Cardiac fibroblast (primary cell): ENCODE measurements around the gene GAS2L2.

ENCODE experiments used
- DNase-seq, 2 donors: peaks; one replicate each; pipeline versions ENCODE4 v3.0.0 to v3.0.0-alpha.2; 2010; ENCODE audit warnings: low read depth in 2 of 2
- H3K4me3 ChIP-seq, 2 donors: replicated peaks in 1 of 2; 1 replicate in 1 of 2; 2 replicates in 1 of 2; pipeline ENCODE4 v1.5.1; 2011; ENCODE audit warnings: low read depth in 2 of 2, low read length in 2 of 2, mild to moderate bottlenecking in 2 of 2, moderate library complexity in 1 of 2
- TF ChIP-seq, protein P1 (sequence below): IDR thresholded peaks from one replicate; pipeline ENCODE4 v1.5.1; 2011; ENCODE audit warnings: low read depth, mild to moderate bottlenecking, low read length, inconsistent platforms

Gene GAS2L2

DNA sequence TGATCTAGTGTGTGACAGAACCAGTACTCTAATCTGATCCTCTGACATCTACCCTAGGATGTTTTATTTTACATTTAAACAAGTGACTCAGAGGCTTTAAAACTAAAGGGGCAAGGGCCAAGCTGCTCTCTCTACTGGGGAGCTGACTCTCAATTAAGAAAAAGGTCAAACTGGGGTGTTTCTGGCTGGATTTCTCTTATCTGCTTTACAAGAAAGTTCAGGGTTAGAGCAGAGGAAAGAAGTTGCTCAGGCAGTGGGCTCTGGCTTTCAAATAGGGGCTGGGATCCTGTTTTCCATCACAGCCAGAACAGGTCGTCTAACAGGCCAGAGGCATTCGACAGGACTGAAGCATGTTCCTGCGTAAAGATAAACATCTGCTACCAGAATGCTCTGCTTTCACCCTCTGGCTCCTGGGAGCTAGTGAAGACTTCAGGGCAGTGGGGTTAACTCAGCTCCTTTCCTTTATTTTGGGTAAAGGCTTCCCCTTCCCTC is 33.9 kb upstream of the GAS2L2 start:
- H3K4me3 ChIP-seq: no peak overlapping the region
- peak in 1 of 2 donors; percentile 29 for DNase-seq
- TF ChIP-seq, protein P1, sequence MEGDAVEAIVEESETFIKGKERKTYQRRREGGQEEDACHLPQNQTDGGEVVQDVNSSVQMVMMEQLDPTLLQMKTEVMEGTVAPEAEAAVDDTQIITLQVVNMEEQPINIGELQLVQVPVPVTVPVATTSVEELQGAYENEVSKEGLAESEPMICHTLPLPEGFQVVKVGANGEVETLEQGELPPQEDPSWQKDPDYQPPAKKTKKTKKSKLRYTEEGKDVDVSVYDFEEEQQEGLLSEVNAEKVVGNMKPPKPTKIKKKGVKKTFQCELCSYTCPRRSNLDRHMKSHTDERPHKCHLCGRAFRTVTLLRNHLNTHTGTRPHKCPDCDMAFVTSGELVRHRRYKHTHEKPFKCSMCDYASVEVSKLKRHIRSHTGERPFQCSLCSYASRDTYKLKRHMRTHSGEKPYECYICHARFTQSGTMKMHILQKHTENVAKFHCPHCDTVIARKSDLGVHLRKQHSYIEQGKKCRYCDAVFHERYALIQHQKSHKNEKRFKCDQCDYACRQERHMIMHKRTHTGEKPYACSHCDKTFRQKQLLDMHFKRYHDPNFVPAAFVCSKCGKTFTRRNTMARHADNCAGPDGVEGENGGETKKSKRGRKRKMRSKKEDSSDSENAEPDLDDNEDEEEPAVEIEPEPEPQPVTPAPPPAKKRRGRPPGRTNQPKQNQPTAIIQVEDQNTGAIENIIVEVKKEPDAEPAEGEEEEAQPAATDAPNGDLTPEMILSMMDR: no peak

DNA sequence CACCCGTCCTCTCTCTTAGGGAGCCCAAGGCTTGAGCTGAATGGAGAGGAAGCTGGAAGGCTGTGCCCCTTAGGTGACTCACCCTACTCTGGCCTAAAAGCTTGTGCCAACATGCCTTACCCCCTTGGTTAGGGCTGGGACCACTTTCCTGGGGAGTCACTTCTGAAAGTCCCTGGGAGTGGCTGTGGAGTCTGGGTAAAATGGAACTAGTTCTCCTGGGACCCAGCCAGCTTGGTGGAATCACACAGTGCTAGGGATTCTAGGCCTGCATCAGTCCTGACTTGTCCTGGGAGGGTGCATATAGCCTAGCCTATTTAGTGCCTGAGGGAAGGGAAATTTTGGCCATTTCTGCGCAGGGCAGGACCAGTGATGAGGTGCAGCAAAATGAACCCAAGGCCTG is 31.9 kb upstream of the GAS2L2 start:
- TF ChIP-seq, protein P1: no peak
- H3K4me3 ChIP-seq: no peak overlapping the region
- no peak for DNase-seq

- TF ChIP-seq, protein P1: no peak
- DNase-seq: peak in 1 of 2 donors; percentile 9
- H3K4me3 ChIP-seq: no peak overlapping the region
Observed at GRCh38 chr17:35780950-35781349, 27.9 kb upstream of the GAS2L2 start.

- TF ChIP-seq, protein P1: no peak
- H3K4me3 ChIP-seq: no peak overlapping the region
- DNase-seq: peak in 1 of 2 donors; percentile 6
Observed at GRCh38 chr17:35778641-35779196, 25.7 kb upstream of the GAS2L2 start.

DNA sequence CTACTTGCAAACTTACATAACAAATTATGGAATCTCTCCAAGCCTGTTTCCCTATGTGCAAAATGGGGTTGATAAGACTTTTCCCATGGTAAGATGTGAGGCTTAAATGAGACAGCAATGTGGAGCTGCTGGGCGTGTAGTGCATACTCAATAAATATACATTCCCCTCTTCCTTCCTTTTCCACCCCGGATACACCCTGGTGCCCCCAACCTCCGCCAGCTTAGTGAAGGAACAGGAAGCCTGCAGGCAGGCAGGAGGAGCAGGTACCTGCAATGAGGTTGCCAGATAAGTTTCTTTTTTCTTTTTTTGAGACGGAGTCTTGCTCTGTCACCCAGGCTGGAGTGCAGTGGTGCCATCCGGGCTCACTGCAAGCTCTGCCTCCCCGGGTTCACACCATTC is 22.5 kb upstream of the GAS2L2 start:
- TF ChIP-seq, protein P1: no peak
- no peak overlapping the region for H3K4me3 ChIP-seq
- no peak for DNase-seq

- no peak for DNase-seq
- H3K4me3 ChIP-seq: no peak overlapping the region
- TF ChIP-seq, protein P1: no peak
Observed at GRCh38 chr17:35775039-35775438, 22.0 kb upstream of the GAS2L2 start.

DNA sequence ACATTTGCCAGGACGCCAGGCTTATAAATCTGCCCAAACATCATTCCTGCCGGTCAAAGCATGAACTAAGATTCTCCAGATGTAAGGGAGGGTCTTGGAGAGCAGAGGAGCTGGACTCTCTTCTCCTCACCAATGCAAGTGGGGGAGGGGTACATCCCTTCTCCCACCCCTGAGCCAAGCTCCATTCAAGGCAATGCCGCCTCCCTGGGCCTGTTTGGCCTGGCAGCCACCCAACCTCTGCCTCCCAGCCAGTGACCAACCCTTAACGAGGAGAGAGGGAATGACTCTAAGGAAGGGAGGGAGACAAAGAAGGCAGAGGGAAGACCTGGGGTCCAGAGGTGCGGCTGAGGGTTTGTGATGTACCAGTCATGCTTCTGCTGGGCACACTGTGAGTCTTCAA is 21.5 kb upstream of the GAS2L2 start:
- H3K4me3 ChIP-seq: no peak overlapping the region
- DNase-seq: peak; percentile 32 to 58
- TF ChIP-seq, protein P1: no peak
